Superior temporal gyrus (tissue), 1 donor: ENCODE results near the gene ARHGEF33.

Source experiments
- DNase-seq: peaks from one replicate; pipeline ENCODE4 v3.0.0-alpha.2; 2016; ENCODE audit errors: extremely low spot score

Gene ARHGEF33

GRCh38 chr2:38959938-38960608, 70.4 kb downstream of the ARHGEF33 start:
- DNase-seq: peak; percentile 34

GRCh38 chr2:38960609-38961320, 71.1 kb downstream of the ARHGEF33 start:
- DNase-seq: no peak

DNA sequence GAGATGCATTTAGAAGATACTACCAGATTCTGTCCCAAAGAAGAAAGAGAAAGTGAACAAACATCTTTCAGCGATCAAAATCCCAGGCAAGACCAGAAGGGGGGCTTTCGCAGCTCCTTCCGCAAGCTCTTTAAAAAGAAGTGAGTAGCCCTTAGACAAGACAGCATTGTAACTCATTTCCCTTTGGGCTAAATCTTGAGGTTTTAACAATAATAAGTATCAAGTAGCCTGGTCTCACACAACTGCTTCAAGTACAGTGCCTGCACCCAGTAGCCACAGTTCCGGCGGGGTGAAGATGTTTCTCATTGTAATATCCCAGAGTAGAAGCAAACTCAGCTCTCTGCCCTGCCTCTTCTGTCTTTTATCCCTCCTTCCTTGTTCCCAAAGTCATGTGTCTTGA, 76.3 kb downstream of the ARHGEF33 start:
- no peak for DNase-seq

DNA sequence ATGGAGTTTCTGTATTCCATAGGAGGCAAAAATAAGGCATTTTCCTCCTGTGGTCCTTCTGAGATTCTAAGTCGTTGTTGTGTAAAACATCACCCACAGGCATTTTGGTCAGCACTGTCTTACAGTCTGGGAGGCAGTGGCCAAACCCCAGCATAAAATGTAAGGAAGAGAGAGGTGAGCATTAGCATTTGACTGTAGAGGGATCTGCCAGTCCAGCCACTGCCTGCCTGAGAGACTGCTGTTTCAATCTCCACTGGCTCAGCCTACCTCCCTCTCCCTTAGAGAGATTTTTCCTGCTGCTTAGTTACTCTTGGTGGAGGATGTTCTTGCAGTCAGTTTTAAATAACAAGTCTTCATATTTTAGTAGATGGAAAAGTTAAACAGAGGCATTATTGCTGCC, 77.0 kb downstream of the ARHGEF33 start:
- no peak for DNase-seq

- no peak for DNase-seq
These were observed 78.3 kb downstream of the ARHGEF33 start for GRCh38 chr2:38968021-38968420.

DNA sequence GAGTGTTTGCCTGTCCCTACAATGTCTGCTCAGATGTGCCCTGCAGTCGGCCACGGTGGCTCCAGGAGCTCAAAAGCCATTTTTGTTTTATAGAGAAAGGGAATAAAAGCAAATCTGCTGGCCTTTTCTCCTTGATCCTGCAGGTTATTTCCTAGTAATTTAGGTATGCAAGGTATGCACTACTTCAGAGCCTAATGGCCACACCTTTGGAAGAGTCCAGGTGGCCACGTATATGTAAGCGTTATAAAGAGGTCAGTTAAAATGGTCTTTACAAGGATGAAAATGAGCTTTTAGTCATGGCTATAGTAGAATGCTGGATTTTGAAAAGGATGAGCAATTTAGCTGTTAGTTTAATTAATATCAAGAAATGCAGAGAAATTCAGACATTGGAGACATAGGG, 81.7 kb downstream of the ARHGEF33 start:
- no peak for DNase-seq

DNA sequence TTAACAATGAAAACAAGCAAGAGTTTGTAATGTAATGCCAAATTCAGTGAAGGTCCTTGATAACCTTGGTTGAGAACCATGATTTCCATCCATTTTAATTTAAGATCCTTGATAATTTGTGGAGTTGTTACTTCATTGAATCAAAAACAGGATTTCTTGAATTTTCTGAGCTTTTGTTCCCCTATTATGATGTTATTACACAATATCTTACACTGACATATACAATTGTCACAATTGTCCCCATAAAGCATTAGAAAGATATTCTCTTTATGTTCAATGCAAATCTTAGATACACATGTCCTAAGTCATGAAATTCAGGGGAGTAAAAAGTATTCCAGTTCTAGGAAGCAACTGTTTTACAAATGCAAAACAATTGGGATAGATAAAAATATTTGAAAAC, 83.6 kb downstream of the ARHGEF33 start:
- no peak for DNase-seq

DNA sequence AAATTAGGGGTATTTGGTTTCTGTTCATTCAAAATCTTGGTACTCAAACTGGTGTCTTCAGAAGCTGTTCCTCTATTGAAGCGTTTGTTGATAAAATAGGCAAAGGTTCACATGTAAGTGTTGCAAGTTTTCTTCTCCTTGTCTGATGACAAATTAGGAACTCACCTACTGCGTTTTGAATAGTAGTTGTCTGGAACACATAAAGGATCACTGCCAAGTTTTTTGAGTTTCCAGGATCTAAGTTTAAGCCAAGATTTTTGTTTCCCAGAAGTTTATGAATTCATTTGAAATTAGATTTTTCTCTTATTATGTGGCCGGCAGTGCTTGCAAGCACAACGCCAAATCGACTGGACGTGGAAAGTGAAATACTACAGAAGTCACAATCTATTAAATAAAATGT, 85.4 kb downstream of the ARHGEF33 start:
- no peak for DNase-seq

DNA sequence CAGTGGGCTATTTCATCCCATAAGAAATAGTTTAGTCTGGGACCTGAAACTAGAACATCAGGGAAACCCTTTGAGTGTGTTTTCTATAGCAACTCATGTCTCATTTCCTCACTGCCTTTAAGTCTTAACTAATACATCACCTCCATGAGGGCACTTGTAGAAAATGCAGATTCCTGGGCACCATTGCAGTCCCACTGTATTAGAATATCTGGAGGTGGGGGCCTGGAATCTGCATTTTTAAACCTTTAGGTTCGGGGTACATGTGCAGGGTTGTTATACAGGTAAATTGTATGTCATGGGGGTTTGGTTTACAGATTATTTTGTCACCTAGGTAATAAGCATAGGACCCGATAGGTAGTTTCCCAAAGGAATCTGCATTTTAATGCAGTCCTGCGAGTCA, 87.4 kb downstream of the ARHGEF33 start:
- DNase-seq: no peak

GRCh38 chr2:38978296-38978903, 88.7 kb downstream of the ARHGEF33 start:
- DNase-seq: peak; percentile 46

GRCh38 chr2:38978908-38979307, 89.2 kb downstream of the ARHGEF33 start:
- no peak for DNase-seq

DNA sequence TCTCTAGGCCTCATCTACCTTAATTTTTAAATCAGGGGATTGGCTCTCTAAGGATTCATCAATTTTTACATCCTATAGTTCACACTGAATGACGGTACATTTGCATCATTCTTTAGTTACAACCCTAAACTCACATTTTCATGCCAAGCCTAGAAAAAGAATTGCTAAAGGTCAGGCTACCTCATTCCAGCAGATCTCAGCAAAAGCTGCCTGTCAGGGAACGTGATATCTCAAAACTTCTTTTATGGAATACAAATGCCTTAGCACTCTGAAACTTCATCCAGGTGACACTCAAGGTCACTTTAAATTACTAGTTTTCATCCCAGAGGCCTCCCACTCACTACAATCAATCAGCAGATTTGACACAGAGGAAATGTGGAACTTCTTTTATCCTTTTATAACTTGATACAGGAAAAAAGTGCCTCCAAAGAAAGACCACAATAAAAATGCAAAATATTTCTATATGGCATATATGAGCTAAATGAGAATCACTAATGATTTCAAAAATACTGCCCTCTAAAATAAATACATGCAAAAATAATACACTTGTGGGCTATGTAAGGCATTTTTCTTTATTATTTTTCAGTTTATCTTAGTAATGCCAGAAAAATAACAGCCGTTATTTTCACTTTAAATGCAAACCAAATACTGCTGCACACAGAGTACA, 91.5 kb downstream of the ARHGEF33 start:
- no peak for DNase-seq

- DNase-seq: no peak
These were observed 92.1 kb downstream of the ARHGEF33 start for GRCh38 chr2:38981670-38982357.

DNA sequence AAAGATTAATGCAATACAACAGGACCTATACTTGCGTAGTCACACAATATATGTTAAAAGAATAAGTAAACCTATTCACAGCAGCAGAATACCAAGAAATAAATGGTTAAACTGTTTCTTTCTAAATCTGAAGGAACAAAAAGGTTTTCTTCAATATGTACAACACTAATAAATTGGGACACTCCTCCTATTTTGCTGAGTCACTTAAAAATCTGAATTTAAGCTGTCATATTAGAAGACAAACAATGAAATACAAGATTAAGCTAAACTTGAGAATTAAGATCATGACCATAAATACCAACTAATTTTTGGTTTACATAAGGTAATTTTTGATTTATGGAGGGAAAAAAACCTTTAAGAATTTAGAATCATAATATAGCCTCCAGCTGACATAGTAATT, 92.8 kb downstream of the ARHGEF33 start:
- no peak for DNase-seq

DNA sequence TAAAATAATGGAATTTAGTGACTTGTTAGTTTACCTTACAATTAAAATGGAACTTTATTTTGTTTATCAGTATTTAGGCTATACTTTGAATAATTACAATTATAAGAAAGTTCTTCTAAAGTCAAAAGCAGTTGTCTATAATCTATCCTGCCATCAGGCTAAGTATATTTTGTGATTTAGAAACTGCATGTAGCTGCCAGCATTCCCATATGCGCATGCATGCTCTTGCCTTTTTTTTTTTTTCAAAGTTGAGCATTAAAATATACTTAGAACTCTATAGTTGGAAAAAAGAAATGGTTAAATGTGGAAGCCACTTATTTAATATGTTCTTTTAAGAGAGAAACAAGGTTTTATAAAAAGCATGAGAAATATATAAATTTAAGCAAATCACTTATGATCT, 99.0 kb downstream of the ARHGEF33 start:
- DNase-seq: no peak

GRCh38 chr2:38991899-38992298, 102.2 kb downstream of the ARHGEF33 start:
- no peak for DNase-seq

DNA sequence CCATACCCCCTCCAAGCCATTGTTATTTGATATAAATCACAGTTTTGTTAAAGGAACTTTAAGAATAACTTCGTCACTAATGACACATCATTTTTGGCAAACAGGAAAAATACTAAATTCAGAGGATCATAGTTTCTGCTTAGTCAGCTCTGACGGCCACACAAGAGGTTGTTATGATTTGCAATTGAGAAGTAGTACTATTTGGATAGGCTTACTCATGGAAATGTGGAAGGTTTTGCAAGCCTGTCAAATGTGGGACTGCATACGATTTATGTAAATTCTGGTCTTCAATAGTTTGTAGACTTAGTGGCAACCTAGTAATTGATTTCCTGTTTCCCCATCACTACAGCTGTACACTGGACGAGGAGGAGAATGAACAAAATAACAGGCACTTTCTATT, 108.1 kb downstream of the ARHGEF33 start:
- DNase-seq: no peak

DNA sequence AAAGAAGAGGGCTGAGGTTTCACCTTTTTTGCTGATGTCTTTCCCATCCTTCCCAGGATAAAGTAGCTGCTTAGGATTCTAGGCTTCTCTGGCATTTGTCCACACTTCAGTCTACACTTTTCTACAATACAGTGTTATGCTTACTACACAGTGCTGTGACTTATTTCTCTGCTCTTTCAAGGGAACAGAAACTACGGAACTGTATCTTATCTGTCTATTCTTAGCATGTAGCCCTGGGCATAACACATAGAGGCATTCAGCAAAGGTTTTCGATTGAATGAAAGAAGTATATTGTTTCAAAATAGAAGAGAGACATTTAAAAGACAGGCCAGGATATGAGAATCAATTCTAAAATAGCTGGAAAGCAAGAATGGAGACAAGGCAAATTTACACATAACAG, 110.9 kb downstream of the ARHGEF33 start:
- no peak for DNase-seq

- DNase-seq: no peak
These were observed 118.3 kb downstream of the ARHGEF33 start for GRCh38 chr2:39007875-39008504.

DNA sequence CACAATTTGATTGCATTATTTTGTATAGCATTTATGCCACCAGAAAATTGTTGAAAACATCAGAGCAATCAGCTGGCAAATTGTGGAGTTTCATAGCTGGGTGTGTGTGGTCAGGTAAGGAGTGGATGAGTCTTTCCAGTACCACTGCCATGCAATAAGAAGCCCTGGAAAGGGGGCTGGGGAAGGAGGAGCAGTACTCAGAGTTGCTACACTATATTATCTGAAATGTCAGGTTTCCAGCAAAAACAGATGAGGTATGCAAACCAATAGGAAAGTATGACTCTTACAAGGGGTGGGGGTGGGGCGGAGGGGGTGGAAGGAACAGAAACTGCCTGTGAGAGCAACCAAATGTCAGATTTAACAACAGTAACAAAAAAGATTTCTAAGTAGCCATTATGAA, 119.0 kb downstream of the ARHGEF33 start:
- no peak for DNase-seq

DNA sequence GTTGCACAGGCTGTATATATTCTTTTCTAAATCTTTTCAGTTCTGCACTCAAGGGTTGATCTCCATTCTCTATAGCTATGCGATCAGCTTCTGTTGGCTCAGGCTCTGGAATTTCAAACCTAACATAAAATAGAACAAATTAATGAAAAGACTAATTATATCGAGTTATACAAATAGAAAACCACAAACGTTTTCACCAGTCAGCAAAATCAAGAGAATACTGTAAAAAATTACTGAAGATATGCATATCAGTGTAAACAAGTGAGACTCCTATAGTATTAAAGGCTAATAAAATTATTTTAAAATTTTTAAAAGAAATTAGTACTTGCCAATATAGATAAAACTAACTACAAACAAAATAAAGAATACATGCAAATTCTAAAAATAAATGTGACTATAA, 124.2 kb downstream of the ARHGEF33 start:
- no peak for DNase-seq

DNA sequence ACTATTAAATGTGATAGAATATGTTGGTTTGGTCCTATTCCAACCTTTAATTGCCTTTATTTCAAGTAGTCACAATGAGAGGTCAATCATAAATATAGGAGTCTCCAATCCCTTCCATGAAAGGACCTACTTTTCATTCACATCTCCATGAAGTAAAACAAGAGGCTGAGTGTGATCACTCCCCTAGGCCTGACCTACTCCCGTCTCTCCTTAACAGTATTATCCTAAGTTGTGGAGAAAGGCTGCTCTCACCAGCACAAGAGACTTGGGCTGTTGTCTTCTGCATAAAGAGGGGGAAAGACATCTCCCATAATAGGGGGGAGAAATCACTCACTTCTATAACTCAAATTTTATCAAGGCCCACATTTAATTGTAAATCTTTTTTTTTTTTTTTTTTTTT, 125.7 kb downstream of the ARHGEF33 start:
- no peak for DNase-seq
